Spleen (tissue), 11 donors: ENCODE measurements around the gene SH3RF3. TPM values are rescaled to one million over a fixed set of nuclear protein-coding genes. Genes with fewer than 3 reads are reported as not detected.

Experiments used
- DNase-seq: peaks from one replicate; pipeline ENCODE4 v3.0.0-alpha.2; 2020
- H3K27ac ChIP-seq, 8 donors: fragments of 200-600 bp; sonication (generic) in 7 of 8; 1 replicate in 4 of 8; 2 replicates in 4 of 8; pipeline versions ENCODE4 v1.5.0 to v1.8.0; 2016 to 2021; ENCODE audit warnings: inconsistent platforms in 4 of 8, mild to moderate bottlenecking in 4 of 8, moderate library complexity in 1 of 8
- H3K27me3 ChIP-seq, 7 donors: fragments of 200-600 bp; sonication (generic) in 6 of 7; replicated peaks in 1 of 7; 1 replicate in 4 of 7; 2 replicates in 3 of 7; pipeline versions ENCODE4 v1.5.0 to v1.8.0; 2016 to 2021; ENCODE audit warnings: inconsistent platforms in 3 of 7, mild to moderate bottlenecking in 1 of 7
- H3K36me3 ChIP-seq, 6 donors: fragments of 200-600 bp; sonication (generic) in 5 of 6; 1 replicate in 4 of 6; 2 replicates in 2 of 6; pipeline versions ENCODE4 v1.5.0 to v1.8.0; 2016 to 2021; ENCODE audit warnings: inconsistent platforms in 2 of 6
- H3K4me1 ChIP-seq, 6 donors: fragments of 200-600 bp; sonication (generic) in 5 of 6; 1 replicate in 3 of 6; 2 replicates in 3 of 6; pipeline versions ENCODE4 v1.5.0 to v1.8.0; 2016 to 2021; ENCODE audit warnings: inconsistent platforms in 3 of 6
- H3K4me3 ChIP-seq, 8 donors: fragments of 200-600 bp; sonication (generic) in 7 of 8; 1 replicate in 4 of 8; 2 replicates in 4 of 8; pipeline versions ENCODE4 v1.5.0 to v1.8.0; 2016 to 2021; ENCODE audit warnings: inconsistent platforms in 4 of 8, mild to moderate bottlenecking in 4 of 8, moderate library complexity in 2 of 8
- H3K9me3 ChIP-seq, 8 donors: fragments of 200-600 bp; sonication (generic) in 7 of 8; 1 replicate in 4 of 8; 2 replicates in 4 of 8; pipeline versions ENCODE4 v1.5.0 to v1.8.0; 2016 to 2021; ENCODE audit warnings: inconsistent platforms in 4 of 8
- CTCF ChIP-seq, 11 experiments: fragments of 200-600 bp in 7 of 11; fragments of 450-650 bp in 4 of 11; sonication (generic) in 4 of 11; IDR thresholded peaks in 8 of 11; conservative IDR thresholded peaks in 3 of 11; 1 replicate in 7 of 11; 2 replicates in 4 of 11; pipeline versions ENCODE4 v1.4.0 to v1.8.0; 2016 to 2021; ENCODE audit warnings: antibody characterized with exemption in 11 of 11, inconsistent platforms in 4 of 11, mild to moderate bottlenecking in 1 of 11
- POLR2A ChIP-seq, 3 donors: fragments of 450-650 bp; IDR thresholded peaks; one replicate each; pipeline ENCODE4 v1.5.1; 2017; ENCODE audit warnings: antibody characterized with exemption in 3 of 3, mild to moderate bottlenecking in 1 of 3
- POLR2AphosphoS5 ChIP-seq, 3 donors: sonication (generic); formaldehyde crosslinking; IDR thresholded peaks; one replicate each; pipeline ENCODE4 v1.5.1; 2017; ENCODE audit warnings: antibody characterized with exemption in 3 of 3
- WGBS, 5 donors: extraction: QIAGEN DNeasy Blood & Tissue Kit in 3 of 5; methylation state at CpG; one replicate each; pipeline versions ENCODE4 v1.1.5 to v1.1.7; 2013 to 2018; 5-methylcytosine and 5-hydroxymethylcytosine counted together
- intact Hi-C: fragments of 100-400 bp; cut with DNase I; formaldehyde crosslinking; loops from one replicate; pipeline ENCODE4 v1.15.0; 2023; ENCODE audit warnings: low total_unique reads
- polyA plus RNA-seq, 3 donors: library from polyadenylated mRNA; stranded (reverse); fragments of 200-250 nt; gene quantifications; one replicate each; pipeline ENCODE4 v1.2.1, GENCODE V29; 2013
- total RNA-seq, 7 donors: library from RNA; depleted of rRNA in 3 of 7; stranded (reverse); fragments of >200 nt in 3 of 7; fragmentation: NEBNext Ultra II Directional in 4 of 7; extraction: Animal tissue kit (Norgen Biotek cat#: 25700) in 4 of 7; gene quantifications; one replicate each; pipeline versions ENCODE4 v1.1.0 to v1.2.1, GENCODE V29; 2016 to 2021
- donor health status: healthy with polysubstance abuse.
- donor health status: DM: no; HTN: no; CAD: no; lungs with moderate emphysema.
- donor health status: DM: no; HTN: no; CAD: no.
- donor health status: Bipolar disorder and iron deficiency.
- donor health status: healthy.
- donor health status: DM: no; HTN: no; CAD: no.
- donor health status: DM: yes; HTN: yes; CAD: no.

SH3RF3 gene
- total and polyA plus RNA-seq, 10 donors = 1.3 to 7.6 (median 4.7) TPM

- Histone ChIP-seq H3K36me3 (no peaks in the 10 kb centered on the region), H3K4me1 (peaks cover 0 to 5% (median 2%) of the 10 kb centered on the region in 6 donors), H3K27ac (no peak overlapping the region), H3K4me3 (no peak overlapping the region), H3K27me3 (no peaks in the 10 kb centered on the region), H3K9me3 (no peaks in the 10 kb centered on the region)
- TF ChIP-seq POLR2A (IDR thresholded peaks at IDR 0.05) (no peak), POLR2AphosphoS5 (IDR thresholded peaks at IDR 0.05) (no peak), CTCF (IDR thresholded peaks at IDR 0.05 in 8 of 11, conservative IDR thresholded peaks at IDR 0.05 in 3 of 11) (no peak)
- intact Hi-C loops = no loop called here
- no peak for DNase-seq
- WGBS, 5 donors = 86 to 91% (median 86%) methylated on average over 21 of the region's 21 CpGs
These were observed 72.7 kb downstream of the SH3RF3 start for GRCh38 chr2:109201465-109202327.

GRCh38 chr2:109202486-109202885 is 73.5 kb downstream of the SH3RF3 start:
- H3K9me3 ChIP-seq = no peaks in the 10 kb centered on the region
- H3K27me3 ChIP-seq = no peaks in the 10 kb centered on the region
- WGBS, 5 donors = 86 to 95% (median 92%) methylated on average over 9 of the region's 9 CpGs
- DNase-seq = peak; percentile 45
- no peak overlapping the region for H3K4me3 ChIP-seq
- no peaks in the 10 kb centered on the region for H3K36me3 ChIP-seq
- H3K27ac ChIP-seq = no peak overlapping the region
- TF ChIP-seq POLR2AphosphoS5 (IDR thresholded peaks at IDR 0.05) = no peak
- no peak for TF ChIP-seq CTCF (IDR thresholded peaks at IDR 0.05 in 8 of 11, conservative IDR thresholded peaks at IDR 0.05 in 3 of 11)
- no peak for TF ChIP-seq POLR2A (IDR thresholded peaks at IDR 0.05)
- intact Hi-C loops = no loop called here
- H3K4me1 ChIP-seq = peaks cover 0 to 4% (median under 1%) of the 10 kb centered on the region in 6 donors

- no peaks in the 10 kb centered on the region for H3K36me3 ChIP-seq
- WGBS, 5 donors = 92 to 97% (median 93%) methylated on average over 20 to 22 of the region's 22 CpGs
- H3K9me3 ChIP-seq = no peaks in the 10 kb centered on the region
- H3K4me1 ChIP-seq = no peaks in the 10 kb centered on the region
- TF ChIP-seq CTCF (IDR thresholded peaks at IDR 0.05 in 8 of 11, conservative IDR thresholded peaks at IDR 0.05 in 3 of 11) (no peak), POLR2AphosphoS5 (IDR thresholded peaks at IDR 0.05) (no peak), POLR2A (IDR thresholded peaks at IDR 0.05) (no peak)
- no peaks in the 10 kb centered on the region for H3K27me3 ChIP-seq
- H3K4me3 ChIP-seq = no peak overlapping the region
- H3K27ac ChIP-seq = no peak overlapping the region
- DNase-seq = peak; percentile 59
- intact Hi-C loops = no loop called here
These were observed 74.4 kb downstream of the SH3RF3 start for GRCh38 chr2:109203246-109204011.

GRCh38 chr2:109204412-109204811 is 75.4 kb downstream of the SH3RF3 start:
- Histone ChIP-seq H3K4me3 (no peak overlapping the region), H3K27ac (no peak overlapping the region), H3K36me3 (no peaks in the 10 kb centered on the region), H3K9me3 (no peaks in the 10 kb centered on the region), H3K4me1 (peaks cover 0 to 9% (median 0%) of the 10 kb centered on the region in 6 donors), H3K27me3 (no peaks in the 10 kb centered on the region)
- peak; percentile 47 for DNase-seq
- intact Hi-C loops = no loop called here
- TF ChIP-seq CTCF (IDR thresholded peaks at IDR 0.05 in 8 of 11, conservative IDR thresholded peaks at IDR 0.05 in 3 of 11) = no peak
- no peak for TF ChIP-seq POLR2A (IDR thresholded peaks at IDR 0.05)
- TF ChIP-seq POLR2AphosphoS5 (IDR thresholded peaks at IDR 0.05) = no peak
- 86 to 98% (median 95%) methylated on average over 3 of the region's 3 CpGs for WGBS, 5 donors
